Adipocyte (in vitro differentiated cells): ENCODE data around the gene BEST2.

Experiments used
- DNase-seq: peaks from one replicate; pipeline ENCODE4 v3.0.0-alpha.2; 2015; ENCODE audit warnings: low read depth
- H3K27me3 ChIP-seq: replicated peaks from 2 replicates; pipeline ENCODE4 v1.7.0; 2013; ENCODE audit warnings: mild to moderate bottlenecking, low read length, moderate library complexity; ENCODE audit not compliant: control insufficient read depth, insufficient read depth
- H3K36me3 ChIP-seq: 2 replicates; pipeline ENCODE4 v1.7.0; 2013; ENCODE audit warnings: low read length, mild to moderate bottlenecking, moderate library complexity; ENCODE audit not compliant: control insufficient read depth, insufficient read depth, severe bottlenecking
- H3K4me1 ChIP-seq: 2 replicates; pipeline ENCODE4 v1.7.0; 2013; ENCODE audit warnings: mild to moderate bottlenecking, low read length, moderate library complexity; ENCODE audit not compliant: control insufficient read depth, insufficient read depth
- H3K4me3 ChIP-seq: 2 replicates; pipeline ENCODE4 v1.7.0; 2013; ENCODE audit warnings: mild to moderate bottlenecking, low read length, moderate library complexity
- H3K9ac ChIP-seq: 2 replicates; pipeline ENCODE4 v1.7.0; 2013; ENCODE audit warnings: mild to moderate bottlenecking, low read length, moderate library complexity
- H3K9me3 ChIP-seq: 2 replicates; pipeline ENCODE4 v1.7.0; 2013; ENCODE audit warnings: mild to moderate bottlenecking, low read length, moderate library complexity; ENCODE audit not compliant: control insufficient read depth

Gene BEST2

DNA sequence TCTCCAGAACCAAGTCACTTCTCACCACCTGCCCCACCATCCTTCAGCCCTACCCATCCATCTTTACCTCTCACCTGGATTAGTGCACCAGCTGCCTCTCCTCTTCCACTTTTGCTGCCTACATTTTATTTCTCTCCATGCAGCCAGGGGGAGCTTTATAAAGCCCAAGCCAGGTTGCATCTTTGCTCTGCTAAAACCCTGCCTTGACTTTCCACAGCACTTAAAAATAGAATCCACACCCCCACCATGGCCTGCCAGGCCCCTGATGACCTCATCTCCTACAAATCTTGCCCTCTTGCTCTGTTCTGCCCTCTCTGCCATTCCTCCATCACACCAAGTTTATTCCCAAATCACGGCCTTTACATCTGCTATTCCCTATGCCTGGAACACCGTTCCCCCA, 22.0 kb downstream of the BEST2 start:
- Histone ChIP-seq H3K4me3 (no peak overlapping the region), H3K9me3 (no peaks in the 10 kb centered on the region), H3K27me3 (no peaks in the 10 kb centered on the region), H3K4me1 (peaks cover 46% of the 10 kb centered on the region), H3K9ac (peak overlapping the region; percentile 92), H3K36me3 (peaks cover 8% of the 10 kb centered on the region)
- DNase-seq: peak; percentile 41

GRCh38 chr19:12774588-12775555, 23.3 kb downstream of the BEST2 start, which contains the start of gene HOOK2:
HOOK2 (minus strand) TSS chr19:12775552; CDS start chr19:12775449, 103 bp downstream.
- Histone ChIP-seq H3K9ac (peak within 1 kb of the TSS; percentile 92), H3K4me1 (peaks cover 59% of the 10 kb centered on the region), H3K27me3 (no peaks in the 10 kb centered on the region), H3K9me3 (no peaks in the 10 kb centered on the region), H3K4me3 (peak within 1 kb of the TSS; percentile 90), H3K36me3 (peaks cover 8% of the 10 kb centered on the region)
- DNase-seq: no peak

DNA sequence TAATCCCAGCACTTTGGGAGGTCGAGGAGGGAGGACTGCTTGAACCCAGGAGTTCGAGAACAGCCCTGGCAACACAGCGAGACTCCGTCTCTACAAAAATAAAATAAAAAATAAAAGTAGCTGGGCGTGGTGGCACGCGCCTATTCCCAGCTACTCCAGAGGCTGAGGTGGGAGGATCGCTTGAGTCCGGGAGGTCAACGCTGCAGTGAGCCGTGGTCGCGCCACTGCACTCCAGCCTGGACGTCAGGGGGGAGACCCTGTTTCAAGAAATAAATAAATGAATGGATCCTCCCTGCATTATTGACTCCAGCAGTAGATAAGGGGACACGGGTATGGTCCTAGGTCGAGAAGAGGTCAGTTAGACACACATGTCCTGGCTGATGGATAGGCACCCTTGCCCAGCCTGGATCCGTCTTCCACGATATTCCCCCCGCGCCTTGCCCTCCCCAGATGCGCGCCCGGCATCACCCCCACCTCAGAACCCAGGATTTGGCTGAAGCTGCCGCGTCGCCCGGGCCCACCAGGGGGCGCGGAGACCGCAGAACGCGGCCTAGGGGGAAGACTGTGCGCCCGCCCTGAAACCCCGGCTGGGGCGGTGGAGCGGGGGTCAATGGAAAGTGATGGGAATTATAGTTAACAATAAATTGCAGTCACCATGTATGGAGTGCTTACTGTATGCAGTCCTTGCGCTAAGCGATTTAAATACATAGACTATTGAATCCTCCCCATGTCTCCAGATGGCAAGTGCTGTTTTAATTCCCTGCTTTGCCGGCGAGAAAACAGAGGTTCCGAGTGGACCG, 25.8 kb downstream of the BEST2 start:
- Histone ChIP-seq H3K9me3 (no peaks in the 10 kb centered on the region), H3K27me3 (no peaks in the 10 kb centered on the region), H3K36me3 (no peaks in the 10 kb centered on the region), H3K4me1 (peaks cover 60% of the 10 kb centered on the region), H3K4me3 (peak overlapping the region; percentile 83), H3K9ac (peak overlapping the region; percentile 92)
- peak; percentile 95 for DNase-seq

DNA sequence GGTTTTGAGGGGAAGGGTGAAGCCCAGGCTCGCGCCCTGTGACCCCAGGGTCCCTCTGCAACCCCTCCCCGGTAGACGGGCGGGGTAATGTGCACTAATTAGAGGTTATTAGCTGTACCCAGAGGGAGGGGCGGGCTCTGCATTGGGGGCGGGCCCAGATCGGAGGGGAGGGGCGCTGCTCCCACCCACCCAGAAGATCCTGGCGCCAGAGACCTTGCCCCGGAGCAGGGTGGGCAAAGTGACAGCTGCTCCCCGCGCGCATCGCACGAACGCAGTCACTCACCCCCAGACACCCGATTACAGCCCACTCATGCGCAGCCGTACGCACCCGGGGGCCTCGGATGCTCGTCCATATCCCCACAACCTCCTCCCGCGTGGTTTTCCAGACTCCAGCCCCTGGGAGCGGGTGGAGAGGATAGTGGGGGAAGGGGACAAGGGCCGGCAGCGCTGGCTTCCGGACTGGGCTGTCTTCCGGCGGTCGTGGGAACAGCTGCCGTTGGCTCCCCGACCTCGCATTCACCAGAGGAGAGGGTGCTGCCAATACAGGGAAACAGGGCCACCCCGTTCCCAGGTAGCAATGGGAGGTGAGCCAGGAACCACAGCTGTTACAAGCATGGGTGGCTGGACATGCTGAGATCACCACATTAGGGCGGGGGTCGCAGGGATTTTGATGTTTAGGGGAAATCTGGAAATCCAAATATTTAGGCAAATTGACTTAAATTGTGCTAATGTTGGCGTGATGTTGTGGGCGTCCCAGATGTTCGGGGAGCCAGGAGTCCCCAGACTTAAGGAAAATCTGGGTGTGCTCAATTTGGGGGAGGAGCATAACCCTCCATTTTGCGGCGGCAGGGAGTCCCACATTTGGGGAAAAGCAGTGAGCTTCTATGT, 26.7 kb downstream of the BEST2 start:
- peak overlapping the region; percentile 83 for H3K4me3 ChIP-seq
- DNase-seq: peak; percentile 85
- no peaks in the 10 kb centered on the region for H3K36me3 ChIP-seq
- H3K27me3 ChIP-seq: no peaks in the 10 kb centered on the region
- peaks cover 57% of the 10 kb centered on the region for H3K4me1 ChIP-seq
- H3K9me3 ChIP-seq: no peaks in the 10 kb centered on the region
- H3K9ac ChIP-seq: peak overlapping the region; percentile 92

DNA sequence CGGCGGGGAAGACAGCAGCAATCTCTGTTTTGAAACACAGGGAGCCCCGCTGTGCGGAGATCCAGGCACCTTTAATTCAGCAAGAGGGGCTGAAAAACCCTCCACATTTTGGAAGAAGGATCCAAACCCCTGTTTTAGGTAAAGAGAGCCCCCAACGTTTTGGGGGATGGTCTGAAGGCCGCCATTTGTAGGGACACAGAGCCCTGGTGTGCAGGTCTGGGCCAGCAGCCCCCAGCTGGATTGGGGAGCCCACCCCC, 27.2 kb downstream of the BEST2 start:
- H3K36me3 ChIP-seq: no peaks in the 10 kb centered on the region
- peaks cover 56% of the 10 kb centered on the region for H3K4me1 ChIP-seq
- no peaks in the 10 kb centered on the region for H3K9me3 ChIP-seq
- H3K27me3 ChIP-seq: no peaks in the 10 kb centered on the region
- no peak for DNase-seq
- H3K9ac ChIP-seq: peak overlapping the region; percentile 92
- H3K4me3 ChIP-seq: peak overlapping the region; percentile 83

DNA sequence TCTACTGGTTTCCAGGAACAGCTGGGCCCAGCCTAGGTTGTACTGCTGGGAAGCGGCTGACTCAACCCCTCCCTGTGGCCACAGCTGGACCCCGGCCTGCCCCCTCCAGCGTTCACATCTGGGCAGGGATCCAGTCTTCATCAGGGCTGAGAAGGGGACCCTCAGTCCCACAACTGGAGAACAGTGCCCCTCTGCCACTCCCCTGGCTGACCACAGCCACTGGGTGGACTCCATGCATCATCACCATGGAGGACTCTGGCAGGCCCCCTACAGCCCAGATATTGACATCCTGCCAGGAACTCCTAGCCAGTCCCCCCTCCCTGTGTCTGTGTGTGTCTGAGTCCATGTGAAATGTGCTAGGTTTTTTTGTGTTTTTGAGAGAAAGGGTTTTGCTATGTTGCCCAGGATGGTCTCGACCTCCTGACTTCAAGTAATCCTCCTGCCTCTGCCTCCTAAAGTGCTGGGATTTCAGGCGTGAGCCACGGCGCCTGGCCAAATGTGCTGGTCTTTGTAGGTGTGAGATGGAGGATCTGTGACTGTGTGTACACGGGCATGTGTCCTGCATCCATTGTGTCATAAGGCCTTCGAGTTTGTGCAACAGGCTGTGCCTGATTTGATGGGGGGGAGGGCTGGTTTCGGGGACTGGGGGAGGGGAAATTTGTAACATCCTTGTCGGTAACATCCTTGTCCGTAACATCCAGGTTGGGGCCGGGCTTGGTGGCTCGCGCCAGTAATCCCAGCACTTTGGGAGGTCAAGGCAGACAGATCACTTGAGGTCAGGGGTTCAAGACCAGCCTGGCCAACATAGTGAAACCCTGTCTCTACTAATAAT, 27.8 kb downstream of the BEST2 start:
- Histone ChIP-seq H3K4me3 (peak overlapping the region; percentile 83), H3K27me3 (no peaks in the 10 kb centered on the region), H3K36me3 (no peaks in the 10 kb centered on the region), H3K9me3 (no peaks in the 10 kb centered on the region), H3K9ac (peak overlapping the region; percentile 92), H3K4me1 (peaks cover 50% of the 10 kb centered on the region)
- DNase-seq: peak; percentile 87

GRCh38 chr19:12782174-12782423, 30.5 kb downstream of the BEST2 start:
- H3K9ac ChIP-seq: peak overlapping the region; percentile 87
- H3K36me3 ChIP-seq: no peaks in the 10 kb centered on the region
- H3K4me3 ChIP-seq: peak overlapping the region; percentile 80
- peaks cover 58% of the 10 kb centered on the region for H3K4me1 ChIP-seq
- DNase-seq: no peak
- no peaks in the 10 kb centered on the region for H3K27me3 ChIP-seq
- H3K9me3 ChIP-seq: no peaks in the 10 kb centered on the region

GRCh38 chr19:12782424-12783290, 31.1 kb downstream of the BEST2 start:
- Histone ChIP-seq H3K27me3 (no peaks in the 10 kb centered on the region), H3K4me1 (peaks cover 59% of the 10 kb centered on the region), H3K9ac (peak overlapping the region; percentile 87), H3K9me3 (no peaks in the 10 kb centered on the region), H3K36me3 (no peaks in the 10 kb centered on the region), H3K4me3 (peak overlapping the region; percentile 80)
- peak; percentile 89 for DNase-seq

GRCh38 chr19:12783291-12783848, 31.8 kb downstream of the BEST2 start:
- no peak for DNase-seq
- H3K27me3 ChIP-seq: no peaks in the 10 kb centered on the region
- H3K9me3 ChIP-seq: no peaks in the 10 kb centered on the region
- H3K9ac ChIP-seq: peak overlapping the region; percentile 87
- peaks cover 60% of the 10 kb centered on the region for H3K4me1 ChIP-seq
- no peak overlapping the region for H3K4me3 ChIP-seq
- no peaks in the 10 kb centered on the region for H3K36me3 ChIP-seq
